SU-DHL-6 (cell line): ENCODE measurements around the gene BTBD19.
A peak's percentile ranks its signal among the peaks of the same experiment; 100 is the strongest.

Experiments used
- H2AFZ ChIP-seq: fragments of 200-600 bp; sonication (generic); 2 replicates; pipeline ENCODE4 v1.6.1; 2014; ENCODE audit warnings: low read depth, mild to moderate bottlenecking, moderate library complexity, mixed read lengths, antibody characterized with exemption, low read length; ENCODE audit not compliant: severe bottlenecking
- H3F3A ChIP-seq: fragments of 200-600 bp; shearing (Covaris generic); 2 replicates; pipeline ENCODE4 v1.6.0; 2016; ENCODE audit warnings: antibody characterized with exemption, mild to moderate bottlenecking; ENCODE audit not compliant: insufficient read depth
- H3K27ac ChIP-seq: fragments of 200-600 bp; sonication (generic); 2 replicates; pipeline ENCODE4 v1.5.1; 2016; ENCODE audit warnings: low read depth, mild to moderate bottlenecking, low read length, moderate library complexity, mixed read lengths
- H3K27me3 ChIP-seq: fragments of 200-600 bp; sonication (generic), shearing (Covaris generic); 2 replicates; pipeline ENCODE4 v1.6.0; 2014; ENCODE audit warnings: mild to moderate bottlenecking, low read length
- H3K36me3 ChIP-seq: fragments of 200-600 bp; sonication (generic); 2 replicates; pipeline ENCODE4 v1.6.1; 2014; ENCODE audit warnings: mild to moderate bottlenecking, low read length, mixed read lengths
- H3K4me2 ChIP-seq: fragments of 300-600, 200-600 bp; shearing (Covaris generic), sonication (generic); 2 replicates; pipeline ENCODE4 v1.6.0; 2014; ENCODE audit warnings: low read length, low read depth, mild to moderate bottlenecking; ENCODE audit not compliant: poor library complexity, severe bottlenecking
- H3K4me3 ChIP-seq: fragments of 200-600 bp; sonication (generic); 2 replicates; pipeline ENCODE4 v1.5.1; 2014; ENCODE audit warnings: antibody characterized with exemption, low read length, mild to moderate bottlenecking, mixed read lengths; ENCODE audit not compliant: insufficient read depth, poor library complexity, severe bottlenecking
- H3K79me2 ChIP-seq: fragments of 200-600 bp; sonication (generic); 2 replicates; pipeline ENCODE4 v1.6.1; 2014; ENCODE audit warnings: mild to moderate bottlenecking, low read length, moderate library complexity; ENCODE audit not compliant: insufficient read depth
- H3K9ac ChIP-seq: fragments of 200-600 bp; sonication (generic); 2 replicates; pipeline ENCODE4 v1.7.0; 2014; ENCODE audit warnings: mild to moderate bottlenecking, low read length
- H3K9me2 ChIP-seq: fragments of 200-600 bp; sonication (generic); replicated peaks from 2 replicates; pipeline ENCODE4 v1.6.1; 2014; ENCODE audit warnings: low read length; ENCODE audit not compliant: insufficient read depth
- H3K9me3 ChIP-seq: fragments of 200-600 bp; sonication (generic); 2 replicates; pipeline ENCODE4 v1.6.1; 2014; ENCODE audit warnings: low read length, mixed read lengths; ENCODE audit not compliant: insufficient read depth
- H4K20me1 ChIP-seq: fragments of 200-600 bp; sonication (generic); 2 replicates; pipeline ENCODE4 v1.6.1; 2014; ENCODE audit warnings: low read depth, mild to moderate bottlenecking, antibody characterized with exemption, low read length, moderate library complexity, mixed read lengths
- CTCF ChIP-seq: fragments of 200-600 bp; sonication (generic); IDR thresholded peaks from one replicate; pipeline ENCODE4 v1.5.1; 2017; ENCODE audit warnings: antibody characterized with exemption, mild to moderate bottlenecking, low read length, moderate library complexity; ENCODE audit not compliant: insufficient read depth, poor library complexity, severe bottlenecking
- EZH2phosphoT487 ChIP-seq: fragments of 200-600 bp; sonication (generic), shearing (Covaris generic); conservative IDR thresholded peaks from 2 replicates; pipeline ENCODE4 v1.6.1; 2018; ENCODE audit warnings: mild to moderate bottlenecking, antibody characterized with exemption, low read length, moderate library complexity, mixed read lengths

Gene BTBD19

GRCh38 chr1:44805311-44806024 lies 2.9 kb upstream of the BTBD19 start:
- Histone ChIP-seq H3K79me2 (no peaks in the 10 kb centered on the region), H3K36me3 (no peaks in the 10 kb centered on the region), H3K4me2 (no peak overlapping the region), H3K9me2 (no peaks in the 10 kb centered on the region), H3F3A (peaks cover 9% of the 10 kb centered on the region; the same call in 1 of the 2 replicates), H4K20me1 (no peaks in the 10 kb centered on the region), H3K27me3 (no peaks in the 10 kb centered on the region), H2AFZ (no peak overlapping the region), H3K9me3 (no peaks in the 10 kb centered on the region), H3K4me3 (no peak overlapping the region), H3K27ac (no peak overlapping the region), H3K9ac (no peak overlapping the region)
- TF ChIP-seq EZH2phosphoT487 (no peak), CTCF (no peak)

GRCh38 chr1:44806025-44806703 lies 2.2 kb upstream of the BTBD19 start:
- TF ChIP-seq EZH2phosphoT487 (no peak), CTCF (no peak)
- H3K36me3 ChIP-seq: no peaks in the 10 kb centered on the region

GRCh38 chr1:44806704-44807363 lies 1.5 kb upstream of the BTBD19 start, which contains the start of gene DYNLT4:
DYNLT4 (minus strand) TSS chr1:44807351; CDS start chr1:44806668, 683 bp downstream.
- Histone ChIP-seq H3F3A (peaks cover 14% of the 10 kb centered on the region), H3K9ac (peak within 1 kb of the TSS; percentile 9), H3K36me3 (no peaks in the 10 kb centered on the region), H3K9me2 (no peaks in the 10 kb centered on the region), H3K79me2 (no peaks in the 10 kb centered on the region), H2AFZ (peak within 1 kb of the TSS; percentile 6), H4K20me1 (no peaks in the 10 kb centered on the region), H3K9me3 (no peaks in the 10 kb centered on the region), H3K27me3 (no peaks in the 10 kb centered on the region), H3K4me3 (no peak within 1 kb of the TSS), H3K4me2 (peak within 1 kb of the TSS; percentile 11), H3K27ac (peak within 1 kb of the TSS; percentile 34)
- no peak for TF ChIP-seq EZH2phosphoT487
- TF ChIP-seq CTCF: no peak

More at GRCh38 chr1:44806025-44806703, 2.2 kb upstream of the BTBD19 start:
- peaks cover 11% of the 10 kb centered on the region for H3F3A ChIP-seq
- H2AFZ ChIP-seq: no peak overlapping the region
- no peaks in the 10 kb centered on the region for H3K9me3 ChIP-seq
- H4K20me1 ChIP-seq: no peaks in the 10 kb centered on the region
- no peak overlapping the region for H3K9ac ChIP-seq
- no peaks in the 10 kb centered on the region for H3K9me2 ChIP-seq
- H3K79me2 ChIP-seq: no peaks in the 10 kb centered on the region
- no peaks in the 10 kb centered on the region for H3K27me3 ChIP-seq
- no peak overlapping the region for H3K4me2 ChIP-seq
- no peak overlapping the region for H3K27ac ChIP-seq
- H3K4me3 ChIP-seq: no peak overlapping the region
